HL-60 (cell line): ENCODE measurements around the gene DMRT2.

Source experiments
- CTCF ChIP-seq: IDR thresholded peaks from one replicate; pipeline ENCODE4 v1.5.1; 2011; ENCODE audit warnings: low read length, control low read depth, inconsistent platforms; ENCODE audit not compliant: insufficient read depth
- GABPA ChIP-seq: IDR thresholded peaks from 2 replicates; pipeline ENCODE4 v1.6.1; 2012; ENCODE audit warnings: low read depth
- POLR2AphosphoS5 ChIP-seq: IDR thresholded peaks from 2 replicates; pipeline ENCODE4 v1.6.1; 2012; ENCODE audit warnings: low read depth
- REST ChIP-seq: IDR thresholded peaks from 2 replicates; pipeline ENCODE4 v1.6.1; 2012; ENCODE audit warnings: low read depth; ENCODE audit not compliant: insufficient replicate concordance
- SPI1 ChIP-seq: IDR thresholded peaks from 2 replicates; pipeline ENCODE4 v1.6.1; 2012; ENCODE audit warnings: low read depth, mild to moderate bottlenecking, borderline replicate concordance

GRCh38 chr9:1100945-1101344 is 50.8 kb downstream of the DMRT2 start:
- peak; percentile 20 for TF ChIP-seq CTCF
- no peak for TF ChIP-seq POLR2AphosphoS5
- TF ChIP-seq GABPA: no peak
- no peak for TF ChIP-seq REST
- TF ChIP-seq SPI1: peak; percentile 36; the same call in 1 of the 2 replicates
